HEK293 (cell line): ENCODE measurements around the gene GON7.

Experiments used
- AEBP2 ChIP-seq: fragments of 450-650 bp; formaldehyde crosslinking; IDR thresholded peaks from 2 replicates; pipeline ENCODE4 v1.5.1; 2016; ENCODE audit warnings: missing biosample characterization, missing genetic modification characterization, borderline replicate concordance
- KLF16 ChIP-seq: fragments of 450-650 bp; formaldehyde crosslinking; IDR thresholded peaks from 2 replicates; pipeline ENCODE4 v1.5.1; 2017; ENCODE audit warnings: missing biosample characterization, missing genetic modification characterization
- KLF8 ChIP-seq: fragments of 450-650 bp; formaldehyde crosslinking; IDR thresholded peaks from 2 replicates; pipeline ENCODE4 v1.5.1; 2016; ENCODE audit warnings: missing biosample characterization, missing genetic modification characterization
- PRDM2 ChIP-seq: fragments of 450-650 bp; formaldehyde crosslinking; IDR thresholded peaks from 2 replicates; pipeline ENCODE4 v1.5.1; 2016; ENCODE audit warnings: missing biosample characterization, missing genetic modification characterization, borderline replicate concordance
- RBAK ChIP-seq: fragments of 450-650 bp; formaldehyde crosslinking; IDR thresholded peaks from 2 replicates; pipeline ENCODE4 v1.5.1; 2016; ENCODE audit warnings: missing biosample characterization, missing genetic modification characterization
- TCF7L2 ChIP-seq: IDR thresholded peaks from 2 replicates; pipeline ENCODE4 v1.6.1; 2011; ENCODE audit warnings: low read depth, mild to moderate bottlenecking, inconsistent platforms, low read length, moderate library complexity, borderline replicate concordance
- ZBTB1 ChIP-seq: fragments of 450-650 bp; formaldehyde crosslinking; IDR thresholded peaks from 2 replicates; pipeline ENCODE4 v1.5.1; 2016; ENCODE audit warnings: missing biosample characterization, missing genetic modification characterization
- ZBTB11 ChIP-seq: fragments of 450-650 bp; formaldehyde crosslinking; conservative IDR thresholded peaks from 2 replicates; pipeline ENCODE4 v1.5.1; 2016; ENCODE audit warnings: low read depth, missing biosample characterization, missing genetic modification characterization
- ZNF132 ChIP-seq: fragments of 450-650 bp; formaldehyde crosslinking; IDR thresholded peaks from 2 replicates; pipeline ENCODE4 v1.5.1; 2017; ENCODE audit warnings: missing biosample characterization, missing genetic modification characterization, borderline replicate concordance
- ZNF138 ChIP-seq: fragments of 450-650 bp; formaldehyde crosslinking; IDR thresholded peaks from 2 replicates; pipeline ENCODE4 v1.5.1; 2016; ENCODE audit warnings: missing biosample characterization, missing genetic modification characterization, borderline replicate concordance
- ZNF155 ChIP-seq: fragments of 450-650 bp; formaldehyde crosslinking; IDR thresholded peaks from 2 replicates; pipeline ENCODE4 v1.5.1; 2016; ENCODE audit warnings: missing biosample characterization, missing genetic modification characterization
- ZNF169 ChIP-seq: fragments of 450-650 bp; formaldehyde crosslinking; IDR thresholded peaks from 2 replicates; pipeline ENCODE4 v1.5.1; 2016; ENCODE audit warnings: missing biosample characterization, missing genetic modification characterization
- ZNF175 ChIP-seq: fragments of 450-650 bp; formaldehyde crosslinking; IDR thresholded peaks from 2 replicates; pipeline ENCODE4 v1.5.1; 2016; ENCODE audit warnings: missing biosample characterization, missing genetic modification characterization
- ZNF24 ChIP-seq: fragments of 450-650 bp; formaldehyde crosslinking; IDR thresholded peaks from 2 replicates; pipeline ENCODE4 v1.5.1; 2016; ENCODE audit warnings: missing biosample characterization, missing genetic modification characterization
- ZNF311 ChIP-seq: fragments of 450-650 bp; formaldehyde crosslinking; IDR thresholded peaks from 2 replicates; pipeline ENCODE4 v1.5.1; 2017; ENCODE audit warnings: missing biosample characterization, missing genetic modification characterization, borderline replicate concordance
- ZNF350 ChIP-seq: fragments of 450-650 bp; formaldehyde crosslinking; IDR thresholded peaks from 2 replicates; pipeline ENCODE4 v1.5.0; 2017; ENCODE audit warnings: missing biosample characterization, mild to moderate bottlenecking, missing genetic modification characterization
- ZNF529 ChIP-seq: fragments of 450-650 bp; formaldehyde crosslinking; IDR thresholded peaks from 2 replicates; pipeline ENCODE4 v1.5.1; 2017; ENCODE audit warnings: missing genetic modification characterization, missing biosample characterization; ENCODE audit not compliant: insufficient replicate concordance
- ZNF544 ChIP-seq: fragments of 450-650 bp; formaldehyde crosslinking; IDR thresholded peaks from 2 replicates; pipeline ENCODE4 v1.5.0; 2017; ENCODE audit warnings: missing biosample characterization, missing genetic modification characterization
- ZNF558 ChIP-seq: fragments of 450-650 bp; formaldehyde crosslinking; IDR thresholded peaks from 2 replicates; pipeline ENCODE4 v1.5.1; 2016; ENCODE audit warnings: missing biosample characterization, missing genetic modification characterization
- ZNF560 ChIP-seq: fragments of 450-650 bp; formaldehyde crosslinking; IDR thresholded peaks from 2 replicates; pipeline ENCODE4 v1.5.1; 2017; ENCODE audit warnings: missing biosample characterization, missing genetic modification characterization, borderline replicate concordance
- ZNF580 ChIP-seq: fragments of 450-650 bp; formaldehyde crosslinking; IDR thresholded peaks from 2 replicates; pipeline ENCODE4 v1.5.1; 2016; ENCODE audit warnings: missing biosample characterization, missing genetic modification characterization
- ZNF664 ChIP-seq: fragments of 450-650 bp; formaldehyde crosslinking; IDR thresholded peaks from 2 replicates; pipeline ENCODE4 v1.5.1; 2016; ENCODE audit warnings: missing biosample characterization, missing genetic modification characterization
- ZNF707 ChIP-seq: fragments of 450-650 bp; formaldehyde crosslinking; IDR thresholded peaks from 2 replicates; pipeline ENCODE4 v1.5.1; 2016; ENCODE audit warnings: missing biosample characterization, missing genetic modification characterization
- ZNF776 ChIP-seq: fragments of 450-650 bp; formaldehyde crosslinking; IDR thresholded peaks from 2 replicates; pipeline ENCODE4 v1.5.0; 2017; ENCODE audit warnings: missing biosample characterization, missing genetic modification characterization, borderline replicate concordance
- ZNF830 ChIP-seq: fragments of 450-650 bp; IDR thresholded peaks from 2 replicates; pipeline ENCODE4 v1.5.0; 2018; ENCODE audit warnings: missing biosample characterization, missing genetic modification characterization, low read depth, mild to moderate bottlenecking, moderate library complexity
- ZSCAN5A ChIP-seq: fragments of 450-650 bp; formaldehyde crosslinking; IDR thresholded peaks from 2 replicates; pipeline ENCODE4 v1.5.1; 2016; ENCODE audit warnings: missing biosample characterization, missing genetic modification characterization

Gene GON7

GRCh38 chr14:93184391-93185348 is 22.2 kb downstream of the GON7 start, which contains the start of the genes LYSET and MOAP1 (continued):
- peak; percentile 53 for TF ChIP-seq ZBTB11 (tag by site-specific recombination)
- TF ChIP-seq ZNF707 (tag by site-specific recombination) = no peak; the same call in 1 of the 2 replicates
- TF ChIP-seq ZSCAN5A (tag by site-specific recombination) = peak; percentile 92
- no peak for TF ChIP-seq ZNF132 (tag by site-specific recombination)
- no peak for TF ChIP-seq ZNF560 (tag by site-specific recombination)
- no peak for TF ChIP-seq ZNF350
- no peak for TF ChIP-seq ZNF169 (tag by site-specific recombination)
- TF ChIP-seq ZNF175 (tag by site-specific recombination) = no peak
- no peak for TF ChIP-seq PRDM2 (tag by site-specific recombination)
- TF ChIP-seq ZNF138 (tag by site-specific recombination) = no peak
- no peak for TF ChIP-seq ZNF580
- TF ChIP-seq ZNF529 (tag by site-specific recombination) = no peak
- TF ChIP-seq RBAK (tag by site-specific recombination) = no peak
- TF ChIP-seq KLF16 (tag by site-specific recombination) = peak; percentile 86
- TF ChIP-seq ZNF776 = no peak
- TF ChIP-seq ZNF558 (tag by site-specific recombination) = no peak
- TF ChIP-seq TCF7L2 = no peak
- TF ChIP-seq ZNF311 (tag by site-specific recombination) = no peak
- TF ChIP-seq ZNF664 = no peak
- peak; percentile 26; the same call in 1 of the 2 replicates for TF ChIP-seq AEBP2 (tag by site-specific recombination)
- no peak for TF ChIP-seq ZNF830 (tag by site-specific recombination)
- TF ChIP-seq ZNF24 = 0 out of 2 replicates have a peak, but pooled peaks have one; percentile 48
- no peak for TF ChIP-seq ZBTB1 (tag by site-specific recombination)
- peak; percentile 75; the same call in 1 of the 2 replicates for TF ChIP-seq KLF8 (tag by site-specific recombination)
- TF ChIP-seq ZNF544 (tag by site-specific recombination) = no peak
- no peak for TF ChIP-seq ZNF155
